Epithelial cell of proximal tubule (primary cell): ENCODE results near the gene IFNG-AS1. TPM values are rescaled to one million over a fixed set of nuclear protein-coding genes. Genes with fewer than 3 reads are reported as not detected.

Source experiments
- DNase-seq: peaks from one replicate; pipeline ENCODE4 v3.0.0-alpha.2; 2011; ENCODE audit warnings: low read depth
- H3K4me3 ChIP-seq: 2 replicates; pipeline ENCODE4 v1.5.1; 2011; ENCODE audit warnings: low read depth, mild to moderate bottlenecking, low read length
- CTCF ChIP-seq: conservative IDR thresholded peaks from 2 replicates; pipeline ENCODE4 v1.5.1; 2012; ENCODE audit warnings: low read depth, mild to moderate bottlenecking, low read length
- total RNA-seq: library from RNA; depleted of rRNA; stranded (reverse); fragments of >200 nt; gene quantifications from 2 replicates; pipeline ENCODE4 v1.2.3, GENCODE V29; 2015

IFNG-AS1 gene
- total RNA-seq = not detected in 2 replicates

DNA sequence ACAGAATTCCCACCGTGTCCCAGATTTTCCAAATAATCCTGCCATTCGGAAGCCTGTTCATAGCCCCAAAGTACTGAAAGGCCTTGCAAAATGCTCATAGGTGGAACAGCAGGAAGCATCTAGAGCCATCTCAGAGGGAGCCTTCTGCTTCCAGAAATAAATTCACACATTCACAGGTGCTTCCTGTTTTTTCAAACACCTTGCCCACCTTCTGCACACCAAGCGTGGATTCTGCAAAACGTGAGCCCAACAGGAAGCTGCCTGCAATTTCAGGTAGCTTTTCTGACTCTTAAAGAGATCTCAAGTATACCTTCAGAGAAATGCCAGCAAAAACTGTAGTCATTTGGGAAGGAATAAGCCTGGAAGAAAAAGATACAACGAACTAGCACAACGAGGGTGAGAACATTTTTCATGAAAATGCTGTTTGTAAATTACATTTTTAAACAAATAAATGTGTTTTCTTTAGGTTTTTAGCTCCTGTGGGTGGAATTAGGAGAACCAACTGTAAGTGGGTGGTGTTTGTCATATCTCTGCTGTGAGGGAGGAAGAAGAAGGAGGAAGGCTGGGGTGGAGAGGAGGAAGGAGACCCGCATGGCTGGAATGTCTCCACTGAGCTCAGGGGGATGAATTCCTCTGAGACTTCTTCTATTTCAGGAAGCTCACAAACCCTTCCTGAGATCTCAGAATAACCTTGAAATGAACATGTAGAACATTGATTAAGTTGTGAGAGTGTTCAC, at the start of gene IFNG-AS1:
TSS of gene IFNG-AS1 (plus strand) at position 264 of the 737 bp plus-strand sequence.
- DNase-seq = no peak
- TF ChIP-seq CTCF = no peak
- H3K4me3 ChIP-seq = no peak within 1 kb of the TSS

DNA sequence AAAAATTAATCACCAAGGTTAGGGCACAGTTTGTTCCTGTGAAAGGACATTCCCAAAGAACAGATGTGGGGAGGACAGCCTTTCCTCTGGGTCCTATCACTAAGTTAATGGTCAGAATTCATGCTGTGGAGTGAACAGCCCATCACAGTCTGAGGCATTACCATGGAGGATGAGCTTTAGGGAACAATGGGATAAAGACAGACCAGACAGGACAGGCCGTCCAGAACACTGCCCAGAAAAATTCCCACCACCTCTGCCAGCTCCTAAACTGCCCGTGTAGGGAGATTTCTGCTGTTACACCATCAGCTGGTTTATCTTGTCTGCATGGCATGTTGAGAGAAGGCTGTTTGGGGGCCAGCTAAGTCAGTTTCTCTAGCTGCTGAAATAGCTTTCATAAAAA, 49.6 kb upstream of the IFNG-AS1 start:
- H3K4me3 ChIP-seq = no peak overlapping the region
- no peak for TF ChIP-seq CTCF
- no peak for DNase-seq

- no peak for TF ChIP-seq CTCF
- no peak overlapping the region for H3K4me3 ChIP-seq
- DNase-seq = peak; percentile 41
Measured at GRCh38 chr12:67940780-67941243, 48.4 kb upstream of the IFNG-AS1 start.

DNA sequence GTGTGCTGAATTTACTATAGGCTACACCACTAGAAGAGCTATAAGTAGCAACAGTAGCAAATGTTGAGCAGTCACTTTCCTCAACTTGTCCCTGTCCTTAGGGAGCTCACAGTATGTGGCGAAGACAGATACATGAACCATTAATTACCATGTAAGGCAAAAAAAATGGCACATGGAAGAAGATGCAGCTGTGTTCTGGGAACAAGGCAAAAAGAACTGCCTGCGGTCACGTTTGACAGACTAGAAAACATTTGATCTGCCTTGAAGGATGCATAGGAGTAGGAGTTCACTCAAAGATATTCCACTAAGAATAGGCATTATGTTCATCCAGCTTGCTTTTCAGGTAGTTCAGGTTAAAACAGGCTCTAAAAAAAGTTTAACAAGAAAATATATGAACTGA, 46.5 kb upstream of the IFNG-AS1 start:
- no peak for TF ChIP-seq CTCF
- no peak for DNase-seq
- no peak overlapping the region for H3K4me3 ChIP-seq

DNA sequence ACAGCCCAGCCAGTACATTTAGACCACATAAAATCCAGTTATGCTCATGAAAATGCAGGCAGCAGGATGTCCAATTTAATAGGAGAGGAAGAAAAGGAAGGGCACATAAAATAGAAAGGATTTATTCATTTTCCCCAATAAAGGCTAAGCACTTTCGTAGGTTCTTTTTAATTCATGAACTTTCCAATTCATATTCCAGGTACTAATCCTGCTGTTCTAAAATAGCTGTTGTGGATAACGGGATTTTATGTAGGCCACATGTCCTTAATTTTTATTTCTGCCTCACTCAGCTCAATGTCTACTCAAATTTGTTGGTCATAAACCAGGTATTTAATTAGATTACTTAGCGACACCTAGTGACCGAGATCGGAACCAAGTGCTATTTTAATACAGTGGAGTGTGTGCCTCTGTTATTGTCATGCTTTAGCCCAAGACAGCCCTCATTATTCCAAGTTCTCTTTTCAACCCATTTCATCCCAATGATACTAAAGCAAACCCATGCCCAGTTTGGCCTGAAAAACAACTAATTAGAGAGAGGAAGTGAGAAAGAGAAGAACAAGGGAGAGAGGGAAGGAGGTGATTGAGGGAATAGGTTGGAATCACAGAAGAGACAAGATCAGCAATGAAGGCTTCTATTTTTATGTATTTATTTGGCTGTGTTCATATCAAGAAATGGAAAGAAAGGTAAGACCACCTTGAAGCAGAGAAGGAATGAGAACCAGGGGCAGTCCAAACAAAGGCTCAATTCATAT, 45.9 kb upstream of the IFNG-AS1 start:
- H3K4me3 ChIP-seq = no peak overlapping the region
- peak; percentile 79 for TF ChIP-seq CTCF
- DNase-seq = peak; percentile 32

DNA sequence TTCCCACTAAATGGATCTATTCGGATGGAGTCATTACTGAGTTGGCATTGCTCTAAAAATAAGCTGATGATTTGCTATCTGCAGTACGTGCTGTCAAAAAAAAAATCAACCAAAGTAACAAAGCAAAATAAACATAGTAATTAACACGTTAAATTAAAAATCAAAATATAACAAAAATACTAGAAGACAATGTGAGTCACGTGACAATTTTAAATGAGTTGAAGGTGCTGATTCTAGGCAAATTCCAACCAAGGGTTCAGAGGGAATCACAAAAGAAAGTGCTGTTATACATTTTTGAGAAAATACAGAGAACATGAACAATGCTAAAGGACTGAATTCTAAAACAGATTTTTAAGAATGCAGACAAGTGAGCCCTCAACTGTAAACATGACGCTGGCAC, 45.2 kb upstream of the IFNG-AS1 start:
- no peak for DNase-seq
- no peak for TF ChIP-seq CTCF
- H3K4me3 ChIP-seq = no peak overlapping the region
